DOHH2 (cell line): Measurements from ENCODE around the gene AHI1.

Source experiments
- H3F3A ChIP-seq: fragments of 200-600 bp; sonication (generic), shearing (Covaris generic); 2 replicates; pipeline ENCODE4 v1.6.0; 2016; ENCODE audit warnings: antibody characterized with exemption, mild to moderate bottlenecking; ENCODE audit not compliant: control insufficient read depth, insufficient read depth
- H3K27ac ChIP-seq: fragments of 200-600 bp; sonication (generic); 2 replicates; pipeline ENCODE4 v1.5.1; 2014; ENCODE audit warnings: low read depth, mild to moderate bottlenecking, low read length, moderate library complexity
- H3K27me3 ChIP-seq: fragments of 200-600 bp; sonication (generic); 2 replicates; pipeline ENCODE4 v1.6.1; 2014; ENCODE audit warnings: mild to moderate bottlenecking, low read length, mixed read lengths; ENCODE audit not compliant: control insufficient read depth
- H3K36me3 ChIP-seq: fragments of 200-600 bp; sonication (generic); 2 replicates; pipeline ENCODE4 v1.6.1; 2014; ENCODE audit warnings: mild to moderate bottlenecking, low read length, moderate library complexity, mixed read lengths; ENCODE audit not compliant: control insufficient read depth
- H3K4me1 ChIP-seq: fragments of 200-600 bp; sonication (generic); 2 replicates; pipeline ENCODE4 v1.6.1; 2014; ENCODE audit warnings: mild to moderate bottlenecking, low read length, mixed read lengths; ENCODE audit not compliant: control insufficient read depth
- H3K4me2 ChIP-seq: fragments of 200-600 bp; sonication (generic); 2 replicates; pipeline ENCODE4 v1.6.0; 2014; ENCODE audit warnings: mild to moderate bottlenecking, low read length, moderate library complexity
- H3K4me3 ChIP-seq: fragments of 200-600 bp; sonication (generic); 2 replicates; pipeline ENCODE4 v1.5.1; 2014; ENCODE audit warnings: mild to moderate bottlenecking, low read length, mixed read lengths
- H3K79me2 ChIP-seq: fragments of 200-600 bp; sonication (generic); 2 replicates; pipeline ENCODE4 v1.6.1; 2014; ENCODE audit warnings: mild to moderate bottlenecking, low read length, mixed read lengths; ENCODE audit not compliant: control insufficient read depth
- H3K9me2 ChIP-seq: fragments of 200-600 bp; sonication (generic); replicated peaks from 2 replicates; pipeline ENCODE4 v1.6.1; 2014; ENCODE audit warnings: mild to moderate bottlenecking, low read length, mixed read lengths; ENCODE audit not compliant: control insufficient read depth
- H3K9me3 ChIP-seq: fragments of 200-600 bp; sonication (generic); 2 replicates; pipeline ENCODE4 v1.6.1; 2014; ENCODE audit warnings: antibody characterized with exemption, low read length, mixed read lengths; ENCODE audit not compliant: control insufficient read depth, insufficient read depth
- H4K20me1 ChIP-seq: fragments of 200-600 bp; sonication (generic); 2 replicates; pipeline ENCODE4 v1.6.0; 2014; ENCODE audit warnings: low read depth, mild to moderate bottlenecking, antibody characterized with exemption, low read length, moderate library complexity; ENCODE audit not compliant: control insufficient read depth, insufficient read depth
- EZH2phosphoT487 ChIP-seq: fragments of 200-600 bp; sonication (generic); IDR thresholded peaks from 2 replicates; pipeline ENCODE4 v1.6.1; 2017; ENCODE audit warnings: borderline replicate concordance, mild to moderate bottlenecking, antibody characterized with exemption, low read length, moderate library complexity, mixed read lengths
- TF ChIP-seq, protein P1 (sequence below): fragments of 200-600 bp; sonication (generic); IDR thresholded peaks from one replicate; pipeline ENCODE4 v1.5.1; 2014; ENCODE audit warnings: antibody characterized with exemption, mild to moderate bottlenecking, low read depth, low read length; ENCODE audit not compliant: poor library complexity, severe bottlenecking

AHI1 gene

DNA sequence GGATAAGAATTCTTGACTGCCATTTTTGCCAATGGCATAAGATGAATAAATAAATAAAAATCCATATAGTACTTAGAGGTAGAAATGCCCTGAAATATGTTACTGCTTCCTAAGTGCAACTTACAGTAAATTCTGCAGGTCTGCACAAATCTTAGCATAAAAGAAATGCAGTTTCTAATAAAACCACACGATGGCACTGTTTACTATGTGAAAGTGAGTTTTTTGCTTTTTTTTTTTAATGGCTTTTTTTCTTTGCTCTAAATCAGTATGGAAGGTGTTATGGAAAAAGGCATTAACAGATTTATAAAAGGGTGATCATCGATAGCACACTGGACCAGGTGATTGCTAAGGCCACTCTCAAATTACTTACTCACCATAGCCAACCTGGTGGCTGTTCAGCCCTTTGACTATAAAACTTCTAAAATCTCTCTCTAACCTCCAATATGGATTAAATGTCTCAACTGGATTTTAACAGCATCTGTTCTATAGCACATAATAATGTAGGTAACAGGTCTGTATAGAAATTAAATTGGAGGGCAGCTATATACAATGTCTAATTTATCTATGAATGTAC, 45.8 kb downstream of the AHI1 start:
- Histone ChIP-seq H3K9me3 (no peaks in the 10 kb centered on the region), H3K4me3 (no peak overlapping the region), H3K4me1 (peaks cover 8% of the 10 kb centered on the region), H3F3A (peaks cover 6% of the 10 kb centered on the region; the same call in 1 of the 2 replicates), H3K36me3 (peaks cover 13% of the 10 kb centered on the region), H3K27ac (no peak overlapping the region), H3K4me2 (no peak overlapping the region), H3K9me2 (no peaks in the 10 kb centered on the region), H3K27me3 (no peaks in the 10 kb centered on the region), H3K79me2 (no peaks in the 10 kb centered on the region), H4K20me1 (no peaks in the 10 kb centered on the region)
- TF ChIP-seq, protein P1, sequence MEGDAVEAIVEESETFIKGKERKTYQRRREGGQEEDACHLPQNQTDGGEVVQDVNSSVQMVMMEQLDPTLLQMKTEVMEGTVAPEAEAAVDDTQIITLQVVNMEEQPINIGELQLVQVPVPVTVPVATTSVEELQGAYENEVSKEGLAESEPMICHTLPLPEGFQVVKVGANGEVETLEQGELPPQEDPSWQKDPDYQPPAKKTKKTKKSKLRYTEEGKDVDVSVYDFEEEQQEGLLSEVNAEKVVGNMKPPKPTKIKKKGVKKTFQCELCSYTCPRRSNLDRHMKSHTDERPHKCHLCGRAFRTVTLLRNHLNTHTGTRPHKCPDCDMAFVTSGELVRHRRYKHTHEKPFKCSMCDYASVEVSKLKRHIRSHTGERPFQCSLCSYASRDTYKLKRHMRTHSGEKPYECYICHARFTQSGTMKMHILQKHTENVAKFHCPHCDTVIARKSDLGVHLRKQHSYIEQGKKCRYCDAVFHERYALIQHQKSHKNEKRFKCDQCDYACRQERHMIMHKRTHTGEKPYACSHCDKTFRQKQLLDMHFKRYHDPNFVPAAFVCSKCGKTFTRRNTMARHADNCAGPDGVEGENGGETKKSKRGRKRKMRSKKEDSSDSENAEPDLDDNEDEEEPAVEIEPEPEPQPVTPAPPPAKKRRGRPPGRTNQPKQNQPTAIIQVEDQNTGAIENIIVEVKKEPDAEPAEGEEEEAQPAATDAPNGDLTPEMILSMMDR = peak; percentile 67
- no peak for TF ChIP-seq EZH2phosphoT487

- Histone ChIP-seq H3K9me2 (no peaks in the 10 kb centered on the region), H4K20me1 (no peaks in the 10 kb centered on the region), H3K79me2 (no peaks in the 10 kb centered on the region), H3K4me3 (no peak overlapping the region), H3K4me2 (peak overlapping the region; percentile 7; the same call in 1 of the 2 replicates), H3K27ac (no peak overlapping the region), H3K4me1 (peaks cover 8% of the 10 kb centered on the region), H3F3A (peaks cover 6% of the 10 kb centered on the region; the same call in 1 of the 2 replicates), H3K27me3 (no peaks in the 10 kb centered on the region), H3K36me3 (peaks cover 17% of the 10 kb centered on the region), H3K9me3 (no peaks in the 10 kb centered on the region)
- TF ChIP-seq EZH2phosphoT487 = no peak
- TF ChIP-seq, protein P1 = no peak
These were observed 48.3 kb downstream of the AHI1 start for GRCh38 chr6:135449246-135449645.

- no peaks in the 10 kb centered on the region for H3K79me2 ChIP-seq
- no peaks in the 10 kb centered on the region for H3K27me3 ChIP-seq
- H3K9me3 ChIP-seq = no peaks in the 10 kb centered on the region
- no peaks in the 10 kb centered on the region for H4K20me1 ChIP-seq
- TF ChIP-seq, protein P1 = no peak
- no peak for TF ChIP-seq EZH2phosphoT487
- no peaks in the 10 kb centered on the region for H3K9me2 ChIP-seq
- H3F3A ChIP-seq = no peaks in the 10 kb centered on the region; the same call in 1 of the 2 replicates
- peaks cover 6% of the 10 kb centered on the region for H3K4me1 ChIP-seq
- H3K4me3 ChIP-seq = no peak overlapping the region
- no peak overlapping the region for H3K27ac ChIP-seq
- peaks cover 13% of the 10 kb centered on the region; the same call in 1 of the 2 replicates for H3K36me3 ChIP-seq
- H3K4me2 ChIP-seq = no peak overlapping the region
These were observed 57.3 kb downstream of the AHI1 start for GRCh38 chr6:135440087-135440792.
